CD14-positive monocyte (primary cell): ENCODE results near the gene SUGCT. TPM values are rescaled to one million over a fixed set of nuclear protein-coding genes. Genes with fewer than 3 reads are reported as not detected.

Experiments
- DNase-seq, 3 donors: peaks; one replicate each; pipeline ENCODE4 v3.0.0-alpha.2; 2011 to 2022
- H2AFZ ChIP-seq: 2 replicates; pipeline ENCODE4 v1.6.0; 2012; ENCODE audit warnings: mild to moderate bottlenecking, low read depth, low read length, inconsistent platforms; ENCODE audit not compliant: insufficient read depth, poor library complexity, severe bottlenecking
- H3K27ac ChIP-seq, 2 donors: 1 replicate in 1 of 2; 2 replicates in 1 of 2; pipeline ENCODE4 v1.5.1; 2012 to 2013; ENCODE audit warnings: low read length in 2 of 2, control low read depth in 1 of 2, inconsistent platforms in 1 of 2, low read depth in 1 of 2, mild to moderate bottlenecking in 1 of 2
- H3K27me3 ChIP-seq, 2 donors: one replicate each; pipeline versions ENCODE4 v1.6.0 to v1.6.1; 2011 to 2013; ENCODE audit warnings: low read length in 2 of 2; ENCODE audit not compliant: control insufficient read depth in 2 of 2, insufficient read depth in 2 of 2
- H3K36me3 ChIP-seq, 2 donors: replicated peaks in 1 of 2; 1 replicate in 1 of 2; 2 replicates in 1 of 2; pipeline versions ENCODE4 v1.5.1 to v1.6.1; 2012 to 2013; ENCODE audit warnings: low read length in 2 of 2, control low read depth in 1 of 2, inconsistent platforms in 1 of 2, mild to moderate bottlenecking in 1 of 2; ENCODE audit not compliant: insufficient read depth in 2 of 2, control insufficient read depth in 1 of 2
- H3K4me1 ChIP-seq, 2 donors: 1 replicate in 1 of 2; 2 replicates in 1 of 2; pipeline versions ENCODE4 v1.5.1 to v1.6.1; 2012 to 2013; ENCODE audit warnings: low read length in 2 of 2, control low read depth in 1 of 2, inconsistent platforms in 1 of 2, mild to moderate bottlenecking in 1 of 2, moderate library complexity in 1 of 2; ENCODE audit not compliant: insufficient read depth in 2 of 2, control insufficient read depth in 1 of 2
- H3K4me2 ChIP-seq: replicated peaks from 2 replicates; pipeline ENCODE3; 2012; ENCODE audit warnings: low read length, moderate library complexity, mild to moderate bottlenecking; ENCODE audit not compliant: poor library complexity, severe bottlenecking; ENCODE audit errors: extremely low read depth
- H3K4me3 ChIP-seq, 3 experiments: fragments of 200-600 bp in 1 of 3; sonication (generic) in 1 of 3; replicated peaks in 1 of 3; 1 replicate in 2 of 3; 2 replicates in 1 of 3; pipeline ENCODE4 v1.5.1; 2011 to 2013; ENCODE audit warnings: low read length in 3 of 3, mild to moderate bottlenecking in 3 of 3, control low read depth in 2 of 3, low read depth in 2 of 3, inconsistent platforms in 1 of 3, moderate library complexity in 1 of 3
- H3K79me2 ChIP-seq: 2 replicates; pipeline ENCODE4 v1.6.0; 2012; ENCODE audit warnings: mild to moderate bottlenecking, control low read depth, inconsistent platforms, low read length, moderate library complexity; ENCODE audit not compliant: insufficient read depth
- H3K9ac ChIP-seq: 2 replicates; pipeline ENCODE4 v1.6.0; 2017; ENCODE audit warnings: low read length, mild to moderate bottlenecking; ENCODE audit not compliant: insufficient read depth, poor library complexity, severe bottlenecking
- H3K9me3 ChIP-seq, 2 donors: replicated peaks in 1 of 2; 1 replicate in 1 of 2; 2 replicates in 1 of 2; pipeline versions ENCODE4 v1.5.1 to v1.6.1; 2012 to 2013; ENCODE audit warnings: low read length in 2 of 2, control low read depth in 1 of 2; ENCODE audit not compliant: control insufficient read depth in 1 of 2, insufficient read depth in 1 of 2
- H4K20me1 ChIP-seq: 2 replicates; pipeline ENCODE4 v1.6.0; 2012; ENCODE audit warnings: mild to moderate bottlenecking, low read length, control low read depth, moderate library complexity; ENCODE audit not compliant: insufficient read depth
- H3K27ac Mint-ChIP-seq, 7 donors: one replicate each; pipeline ENCODE4 v1.8.0; 2020; ENCODE audit warnings: mild to moderate bottlenecking in 7 of 7, mixed read lengths in 7 of 7, moderate library complexity in 6 of 7, inconsistent platforms in 2 of 7
- H3K27me3 Mint-ChIP-seq, 3 donors: one replicate each; pipeline ENCODE4 v1.8.0; 2021 to 2022; ENCODE audit warnings: low read depth in 3 of 3, mild to moderate bottlenecking in 3 of 3, mixed read lengths in 3 of 3, moderate library complexity in 3 of 3, inconsistent platforms in 1 of 3
- H3K36me3 Mint-ChIP-seq, 2 donors: one replicate each; pipeline ENCODE4 v1.8.0; 2020; ENCODE audit warnings: mixed read lengths in 2 of 2, inconsistent platforms in 1 of 2, mild to moderate bottlenecking in 1 of 2
- H3K4me1 Mint-ChIP-seq: one replicate; pipeline ENCODE4 v1.8.0; 2020; ENCODE audit warnings: mild to moderate bottlenecking, mixed read lengths
- H3K4me3 Mint-ChIP-seq, 2 donors: one replicate each; pipeline ENCODE4 v1.8.0; 2020; ENCODE audit warnings: mild to moderate bottlenecking in 2 of 2, mixed read lengths in 2 of 2, moderate library complexity in 1 of 2
- H3K9me3 Mint-ChIP-seq, 7 donors: one replicate each; pipeline ENCODE4 v1.8.0; 2020 to 2022; ENCODE audit warnings: mixed read lengths in 7 of 7, mild to moderate bottlenecking in 6 of 7, moderate library complexity in 6 of 7, inconsistent platforms in 2 of 7
- CTCF ChIP-seq: fragments of 200-600 bp; IDR thresholded peaks from one replicate; pipeline ENCODE4 v1.8.0; 2022; ENCODE audit warnings: antibody characterized with exemption, mild to moderate bottlenecking
- WGBS: methylation state at CpG from one replicate; pipeline ENCODE4 v1.1.5; 2013; ENCODE audit warnings: missing lambda C conversion rate; ENCODE audit not compliant: insufficient coverage; 5-methylcytosine and 5-hydroxymethylcytosine counted together
- intact Hi-C, 2 donors: fragments of 100-400 bp; cut with micrococcal nuclease; formaldehyde crosslinking; loops; one replicate each; pipeline versions ENCODE4 v1.15.0 to v1.15.1; 2023
- polyA plus RNA-seq, 3 donors: library from polyadenylated mRNA; depleted of rRNA in 1 of 3; unstranded in 2 of 3; stranded (reverse) in 1 of 3; fragments of 300-500 nt in 2 of 3; fragments of >200 nt in 1 of 3; fragmentation: Illumina TruSeq in 2 of 3; gene quantifications; 1 replicate in 2 of 3; 2 replicates in 1 of 3; pipeline ENCODE4 v1.2.3, GENCODE V29; 2012 to 2021

Gene SUGCT
- polyA plus RNA-seq, 3 donors: not detected

GRCh38 chr7:40221836-40222235 lies 87.0 kb downstream of the SUGCT start:
- no peak overlapping the region for H3K4me3 ChIP-seq
- Mint-ChIP-seq H3K4me1 (peaks cover 6% of the 10 kb centered on the region), H3K4me3 (no peak overlapping the region), H3K27me3 (peaks cover 0 to 2% (median 0%) of the 10 kb centered on the region in 3 donors), H3K36me3 (no peaks in the 10 kb centered on the region), H3K9me3 (peaks cover 2 to 12% (median 6%) of the 10 kb centered on the region in 7 donors), H3K27ac (no peak overlapping the region)
- 0% methylated on average over 2 of the region's 2 CpGs for WGBS
- H2AFZ ChIP-seq: no peak overlapping the region
- H4K20me1 ChIP-seq: no peaks in the 10 kb centered on the region
- intact Hi-C loops: no loop called here
- H3K4me2 ChIP-seq: no peak overlapping the region
- no peaks in the 10 kb centered on the region for H3K36me3 ChIP-seq
- TF ChIP-seq CTCF: no peak
- H3K27ac ChIP-seq: no peak overlapping the region
- no peak overlapping the region for H3K9ac ChIP-seq
- no peaks in the 10 kb centered on the region for H3K27me3 ChIP-seq
- H3K4me1 ChIP-seq: no peaks in the 10 kb centered on the region
- DNase-seq: no peak
- no peaks in the 10 kb centered on the region for H3K79me2 ChIP-seq
- H3K9me3 ChIP-seq: no peaks in the 10 kb centered on the region

- no peak overlapping the region for H3K4me3 ChIP-seq
- Mint-ChIP-seq H3K4me3 (no peak overlapping the region), H3K36me3 (no peaks in the 10 kb centered on the region), H3K9me3 (peaks cover 0 to 6% (median 3%) of the 10 kb centered on the region in 7 donors), H3K27me3 (peaks cover 0 to 2% (median 0%) of the 10 kb centered on the region in 3 donors), H3K27ac (no peak overlapping the region), H3K4me1 (peaks cover 6% of the 10 kb centered on the region)
- no peak for TF ChIP-seq CTCF
- intact Hi-C loops: no loop called here
- no peaks in the 10 kb centered on the region for H3K4me1 ChIP-seq
- no peaks in the 10 kb centered on the region for H3K36me3 ChIP-seq
- H3K9ac ChIP-seq: no peak overlapping the region
- H3K27ac ChIP-seq: no peak overlapping the region
- H3K27me3 ChIP-seq: no peaks in the 10 kb centered on the region
- H3K9me3 ChIP-seq: no peaks in the 10 kb centered on the region
- H3K4me2 ChIP-seq: no peak overlapping the region
- no peaks in the 10 kb centered on the region for H3K79me2 ChIP-seq
- no peak for DNase-seq
- no peaks in the 10 kb centered on the region for H4K20me1 ChIP-seq
- no peak overlapping the region for H2AFZ ChIP-seq
- WGBS: no CpG with 5 or more reads among the region's 2 CpGs
Measured at GRCh38 chr7:40223451-40224127, 88.8 kb downstream of the SUGCT start.
